ENCODE results near the gene STK4.

The STK4 gene

GRCh38 chr20:45032781-45033180 is 66.5 kb downstream of the STK4 start:
- no peak for DNase-seq

- peak in 2 of 6 experiments; percentile 13 to 21 for DNase-seq
Observed at GRCh38 chr20:45034436-45034835, 68.1 kb downstream of the STK4 start.

GRCh38 chr20:45036044-45036755 is 69.9 kb downstream of the STK4 start:
- DNase-seq = no peak

- DNase-seq = no peak
Observed at GRCh38 chr20:45037050-45037449, 70.7 kb downstream of the STK4 start.

- DNase-seq = no peak
Observed at GRCh38 chr20:45037635-45038034, 71.3 kb downstream of the STK4 start.

- DNase-seq = no peak
Observed at GRCh38 chr20:45038745-45039474, 72.6 kb downstream of the STK4 start.

GRCh38 chr20:45039475-45039820 is 73.1 kb downstream of the STK4 start:
- DNase-seq = no peak

GRCh38 chr20:45041464-45042337 is 75.4 kb downstream of the STK4 start:
- DNase-seq = no peak

GRCh38 chr20:45042978-45043377 is 76.7 kb downstream of the STK4 start:
- DNase-seq = no peak

- peak in 5 of 6 experiments; percentile 27 to 57 (median 41) for DNase-seq
Observed at GRCh38 chr20:45044084-45044573, 77.8 kb downstream of the STK4 start.

- no peak for DNase-seq
Observed at GRCh38 chr20:45044601-45045000, 78.3 kb downstream of the STK4 start.

GRCh38 chr20:45047581-45048119 is 81.3 kb downstream of the STK4 start:
- no peak for DNase-seq

- DNase-seq = no peak
Observed at GRCh38 chr20:45049438-45049837, 83.1 kb downstream of the STK4 start.

- DNase-seq = peak in 2 of 6 experiments; percentile 4 to 5
Observed at GRCh38 chr20:45049904-45050471, 83.7 kb downstream of the STK4 start.

- DNase-seq = no peak
Observed at GRCh38 chr20:45051204-45052060, 85.1 kb downstream of the STK4 start.

GRCh38 chr20:45052698-45053429 is 86.6 kb downstream of the STK4 start:
- DNase-seq = no peak

GRCh38 chr20:45053430-45054351 is 87.4 kb downstream of the STK4 start:
- no peak for DNase-seq

GRCh38 chr20:45055056-45055455 is 88.7 kb downstream of the STK4 start:
- DNase-seq = no peak

GRCh38 chr20:45056473-45057173 is 90.3 kb downstream of the STK4 start:
- no peak for DNase-seq
